ENCODE results near the gene FAM163A. TPM values are rescaled to one million over a fixed set of nuclear protein-coding genes. Genes with fewer than 3 reads are reported as not detected.

Gene FAM163A
- polyA plus RNA-seq, 3 donors = not detected

GRCh38 chr1:179785031-179785431 lies 41.9 kb downstream of the FAM163A start:
- Mint-ChIP-seq H3K4me1 (no peaks in the 10 kb centered on the region), H3K36me3 (no peaks in the 10 kb centered on the region), H3K27ac (no peak overlapping the region), H3K9me3 (peaks cover 0 to 4% (median 0%) of the 10 kb centered on the region in 7 donors), H3K27me3 (ENCODE audit: low read depth in 3 of 3) (peaks cover 6 to 8% (median 7%) of the 10 kb centered on the region in 3 donors), H3K4me3 (no peak overlapping the region)
- Histone ChIP-seq H3K36me3 (replicated peaks in 1 of 2; ENCODE audit: control insufficient read depth in 1 of 2, insufficient read depth in 2 of 2, low read length in 2 of 2) (no peaks in the 10 kb centered on the region), H4K20me1 (ENCODE audit: insufficient read depth, low read length) (no peaks in the 10 kb centered on the region), H3K4me1 (ENCODE audit: control insufficient read depth in 1 of 2, insufficient read depth in 2 of 2, low read length in 2 of 2) (no peaks in the 10 kb centered on the region), H3K4me2 (replicated peaks; ENCODE audit: extremely low read depth, low read length, poor library complexity, severe bottlenecking) (no peak overlapping the region), H3K27ac (ENCODE audit: low read depth in 1 of 2, low read length in 2 of 2) (no peak overlapping the region), H3K27me3 (ENCODE audit: control insufficient read depth in 2 of 2, insufficient read depth in 2 of 2, low read length in 2 of 2) (no peaks in the 10 kb centered on the region), H3K9ac (ENCODE audit: insufficient read depth, low read length, poor library complexity, severe bottlenecking) (no peak overlapping the region), H3K9me3 (replicated peaks in 1 of 2; ENCODE audit: control insufficient read depth in 1 of 2, insufficient read depth in 1 of 2, low read length in 2 of 2) (no peaks in the 10 kb centered on the region), H3K79me2 (ENCODE audit: insufficient read depth, low read length) (no peaks in the 10 kb centered on the region), H3K4me3 (replicated peaks in 1 of 3; ENCODE audit: low read depth in 2 of 3, low read length in 3 of 3) (no peak overlapping the region), H2AFZ (ENCODE audit: insufficient read depth, low read depth, low read length, poor library complexity, severe bottlenecking) (no peak overlapping the region)
- TF ChIP-seq, protein P1, sequence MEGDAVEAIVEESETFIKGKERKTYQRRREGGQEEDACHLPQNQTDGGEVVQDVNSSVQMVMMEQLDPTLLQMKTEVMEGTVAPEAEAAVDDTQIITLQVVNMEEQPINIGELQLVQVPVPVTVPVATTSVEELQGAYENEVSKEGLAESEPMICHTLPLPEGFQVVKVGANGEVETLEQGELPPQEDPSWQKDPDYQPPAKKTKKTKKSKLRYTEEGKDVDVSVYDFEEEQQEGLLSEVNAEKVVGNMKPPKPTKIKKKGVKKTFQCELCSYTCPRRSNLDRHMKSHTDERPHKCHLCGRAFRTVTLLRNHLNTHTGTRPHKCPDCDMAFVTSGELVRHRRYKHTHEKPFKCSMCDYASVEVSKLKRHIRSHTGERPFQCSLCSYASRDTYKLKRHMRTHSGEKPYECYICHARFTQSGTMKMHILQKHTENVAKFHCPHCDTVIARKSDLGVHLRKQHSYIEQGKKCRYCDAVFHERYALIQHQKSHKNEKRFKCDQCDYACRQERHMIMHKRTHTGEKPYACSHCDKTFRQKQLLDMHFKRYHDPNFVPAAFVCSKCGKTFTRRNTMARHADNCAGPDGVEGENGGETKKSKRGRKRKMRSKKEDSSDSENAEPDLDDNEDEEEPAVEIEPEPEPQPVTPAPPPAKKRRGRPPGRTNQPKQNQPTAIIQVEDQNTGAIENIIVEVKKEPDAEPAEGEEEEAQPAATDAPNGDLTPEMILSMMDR (IDR thresholded peaks at IDR 0.05) = no peak
- WGBS (ENCODE audit: insufficient coverage) = 100% methylated on average over 2 of the region's 4 CpGs
- DNase-seq = no peak
- intact Hi-C loops (cut with micrococcal nuclease) = no loop called here

GRCh38 chr1:179785728-179786127 lies 42.6 kb downstream of the FAM163A start:
- Mint-ChIP-seq H3K4me3 (no peak overlapping the region), H3K36me3 (no peaks in the 10 kb centered on the region), H3K27ac (no peak overlapping the region), H3K4me1 (no peaks in the 10 kb centered on the region), H3K27me3 (ENCODE audit: low read depth in 3 of 3) (peaks cover 6 to 8% (median 7%) of the 10 kb centered on the region in 3 donors), H3K9me3 (peaks cover 0 to 4% (median 0%) of the 10 kb centered on the region in 7 donors)
- Histone ChIP-seq H4K20me1 (ENCODE audit: insufficient read depth, low read length) (no peaks in the 10 kb centered on the region), H3K4me3 (replicated peaks in 1 of 3; ENCODE audit: low read depth in 2 of 3, low read length in 3 of 3) (no peak overlapping the region), H2AFZ (ENCODE audit: insufficient read depth, low read depth, low read length, poor library complexity, severe bottlenecking) (no peak overlapping the region), H3K27me3 (ENCODE audit: control insufficient read depth in 2 of 2, insufficient read depth in 2 of 2, low read length in 2 of 2) (no peaks in the 10 kb centered on the region), H3K9ac (ENCODE audit: insufficient read depth, low read length, poor library complexity, severe bottlenecking) (no peak overlapping the region), H3K4me2 (replicated peaks; ENCODE audit: extremely low read depth, low read length, poor library complexity, severe bottlenecking) (no peak overlapping the region), H3K9me3 (replicated peaks in 1 of 2; ENCODE audit: control insufficient read depth in 1 of 2, insufficient read depth in 1 of 2, low read length in 2 of 2) (no peaks in the 10 kb centered on the region), H3K36me3 (replicated peaks in 1 of 2; ENCODE audit: control insufficient read depth in 1 of 2, insufficient read depth in 2 of 2, low read length in 2 of 2) (no peaks in the 10 kb centered on the region), H3K4me1 (ENCODE audit: control insufficient read depth in 1 of 2, insufficient read depth in 2 of 2, low read length in 2 of 2) (no peaks in the 10 kb centered on the region), H3K79me2 (ENCODE audit: insufficient read depth, low read length) (no peaks in the 10 kb centered on the region), H3K27ac (ENCODE audit: low read depth in 1 of 2, low read length in 2 of 2) (no peak overlapping the region)
- TF ChIP-seq, protein P1 (IDR thresholded peaks at IDR 0.05) = no peak
- WGBS (ENCODE audit: insufficient coverage) = no CpG with 5 or more reads among the region's 2 CpGs
- DNase-seq = no peak
- intact Hi-C loops (cut with micrococcal nuclease) = no loop called here
